GM12872 (cell line): ENCODE data around the gene CERS2.

Experiments
- CTCF ChIP-seq: IDR thresholded peaks from 3 replicates; pipeline ENCODE4 v1.5.1; 2011; ENCODE audit warnings: low read depth, mild to moderate bottlenecking, low read length, moderate library complexity; ENCODE audit not compliant: insufficient read depth

The CERS2 gene

GRCh38 chr1:150954708-150955107, 19.9 kb downstream of the CERS2 start:
- TF ChIP-seq CTCF: no peak

- TF ChIP-seq CTCF: no peak
Observed at GRCh38 chr1:150944856-150945255, 29.8 kb downstream of the CERS2 start.

- TF ChIP-seq CTCF: no peak
Observed at GRCh38 chr1:150931773-150932172, 42.9 kb downstream of the CERS2 start.

- no peak for TF ChIP-seq CTCF
Observed at GRCh38 chr1:150928286-150928685, 46.3 kb downstream of the CERS2 start.

- no peak for TF ChIP-seq CTCF
Observed at GRCh38 chr1:150927624-150928023, 47.0 kb downstream of the CERS2 start.

- TF ChIP-seq CTCF: 0 out of 3 replicates have a peak, but pooled peaks have one; percentile 12
Observed at GRCh38 chr1:150926097-150926741, 48.4 kb downstream of the CERS2 start, which contains the start of gene SETDB1. TSS of gene SETDB1 (plus strand) at chr1:150926363. CDS start at chr1:150927715, 1,352 bp downstream.

- no peak for TF ChIP-seq CTCF
Observed at GRCh38 chr1:150925080-150925479, 49.6 kb downstream of the CERS2 start.
